GM21529 (cell line): ENCODE measurements around the gene MUL1.
A peak's percentile ranks its signal among the peaks of the same experiment; 100 is the strongest.
"Not testable (repeated sequence)": the region's sequence is repeated elsewhere in the genome, so short reads cannot be mapped to it uniquely, and the experiment has no call there.

ENCODE experiments used
- ATAC-seq: cut with Tn5 transposase; IDR thresholded peaks from one replicate; pipeline ENCODE4 v1.9.1; 2021; ENCODE audit not compliant: unreplicated experiment

The MUL1 gene

DNA sequence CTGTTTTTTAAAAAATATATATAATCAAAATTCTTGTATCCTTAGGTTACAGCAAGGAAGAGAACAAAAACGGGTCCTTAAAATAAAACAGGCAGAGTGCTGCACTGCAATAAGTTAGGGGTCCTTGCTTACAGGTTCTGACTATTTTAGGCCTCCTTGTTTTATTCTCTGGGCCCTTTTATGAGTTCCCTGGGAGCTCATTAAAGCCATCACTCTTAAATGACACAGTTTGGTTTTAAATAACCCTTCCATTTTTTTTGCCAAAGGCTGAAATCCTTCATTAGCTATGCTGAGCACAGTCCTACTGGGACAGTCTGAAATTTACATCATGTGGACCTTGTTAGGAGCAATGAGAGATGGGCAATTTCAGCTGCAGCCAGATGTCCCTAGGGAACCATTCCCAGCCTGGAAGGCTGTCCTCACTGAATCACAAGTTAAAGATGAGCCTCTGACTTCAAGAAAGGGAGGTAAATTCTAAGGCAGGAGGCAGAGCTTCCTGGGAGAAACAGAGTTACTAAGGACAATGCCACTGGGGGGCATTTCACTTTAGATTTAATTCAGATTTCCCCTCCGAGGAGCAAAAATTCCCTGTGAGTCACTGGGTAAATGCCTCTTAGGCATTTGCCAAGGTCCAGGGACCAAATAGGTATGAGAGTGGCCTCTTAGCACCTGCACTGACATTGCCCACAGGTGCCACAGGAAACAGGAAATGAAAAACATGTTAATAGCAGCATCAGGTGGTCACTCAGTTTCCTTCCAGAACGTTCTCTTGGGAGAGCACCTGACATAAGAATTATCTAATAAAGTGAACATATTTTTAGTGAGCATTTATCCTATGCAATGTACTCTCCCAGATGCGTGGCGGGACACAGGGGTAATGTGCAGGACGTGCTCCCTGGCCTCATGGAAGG lies 3.8 kb upstream of the MUL1 start:
- ATAC-seq: no peak

DNA sequence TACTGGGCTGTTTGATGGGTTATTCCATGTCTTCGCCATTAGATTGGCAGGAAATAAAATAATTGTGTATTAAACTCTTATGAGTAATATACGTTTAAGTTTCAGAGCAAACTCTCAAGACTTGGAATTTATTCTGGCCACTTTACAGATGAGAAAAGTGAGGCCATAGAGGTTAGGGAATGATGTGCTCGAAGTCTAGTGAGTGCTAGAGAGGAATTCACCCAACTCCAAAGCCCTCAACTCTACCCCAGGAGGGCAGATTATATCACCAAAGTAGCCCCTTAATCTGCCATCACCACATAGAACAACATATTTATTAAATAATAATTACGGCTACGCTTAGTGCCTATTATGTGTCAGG lies 440 bp upstream of the MUL1 start:
- ATAC-seq: no peak

DNA sequence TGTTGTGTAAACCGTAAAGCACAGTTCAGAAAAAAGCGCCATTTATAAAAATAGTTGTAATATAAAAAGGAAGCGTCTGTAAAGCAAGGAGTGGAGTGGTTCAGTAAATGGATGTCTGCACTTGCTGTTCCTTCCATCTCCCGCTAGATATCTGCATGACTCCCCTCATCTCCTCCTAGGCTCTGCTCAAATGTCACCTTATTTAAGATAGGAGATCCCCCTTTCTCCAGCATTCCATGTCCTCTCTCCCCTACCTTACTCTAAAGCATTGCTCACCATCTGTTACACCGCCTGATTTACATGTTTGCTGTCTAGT lies 745 bp downstream of the MUL1 start:
- ATAC-seq: peak; percentile 11

DNA sequence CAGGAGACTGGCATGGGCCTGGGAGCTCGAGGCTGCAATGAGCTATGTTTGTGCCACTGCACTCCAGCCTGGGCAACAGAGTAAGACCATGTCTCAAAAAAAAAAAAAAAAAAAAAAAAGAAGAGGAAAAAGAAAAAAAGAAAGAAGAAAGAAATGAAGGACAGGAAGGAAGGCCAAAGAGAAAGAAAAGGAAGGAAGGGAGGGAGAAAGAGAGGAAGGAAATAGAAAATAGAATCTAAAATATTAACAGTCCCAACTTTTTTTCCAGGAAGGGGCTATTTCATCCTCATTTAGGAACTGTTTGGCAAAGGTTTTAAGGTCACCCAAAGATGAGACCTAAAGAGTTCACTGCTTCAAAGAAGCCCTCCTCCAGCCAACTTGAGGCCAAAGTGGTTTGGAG lies 2.5 kb downstream of the MUL1 start:
- no peak for ATAC-seq

DNA sequence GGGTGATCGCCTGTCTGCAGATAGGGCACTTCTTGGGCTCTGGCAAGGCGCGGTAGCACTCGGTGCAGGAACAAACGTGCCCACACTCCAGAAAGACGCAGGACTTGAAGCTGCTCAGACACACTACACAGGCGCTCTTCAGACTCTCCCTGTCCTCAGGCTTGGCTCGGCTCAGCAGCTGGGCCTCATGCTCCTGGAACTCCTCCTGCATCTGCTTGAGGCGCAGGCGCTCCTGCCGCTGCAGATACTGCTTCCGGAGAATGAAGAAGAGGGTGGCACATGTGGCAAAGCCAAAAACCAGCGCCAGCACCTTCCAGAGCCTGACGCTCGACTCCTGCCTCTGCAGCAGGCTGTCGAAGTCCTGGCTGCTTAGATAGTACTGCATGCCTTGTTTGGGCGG lies 7.2 kb downstream of the MUL1 start:
- no peak for ATAC-seq

DNA sequence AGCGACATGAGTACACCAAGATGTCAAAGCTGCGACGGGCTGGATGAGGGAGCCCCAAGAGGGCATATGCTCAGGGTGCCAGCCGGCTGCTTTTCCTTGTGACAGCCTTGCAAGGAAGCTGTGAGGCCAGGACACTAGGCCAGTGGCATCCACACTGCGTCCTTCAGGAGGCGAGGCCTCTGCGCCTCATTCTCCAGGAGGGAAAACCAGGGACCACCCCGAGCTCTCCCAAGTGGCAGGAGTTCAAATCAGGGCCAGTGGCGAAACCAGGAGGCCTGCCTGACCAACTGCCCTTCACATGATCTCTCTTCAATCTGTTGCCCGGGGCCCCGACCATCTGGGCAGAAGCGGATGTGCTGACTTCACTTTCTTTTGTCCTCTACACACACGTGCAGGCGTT lies 8.2 kb downstream of the MUL1 start:
- ATAC-seq: no peak

DNA sequence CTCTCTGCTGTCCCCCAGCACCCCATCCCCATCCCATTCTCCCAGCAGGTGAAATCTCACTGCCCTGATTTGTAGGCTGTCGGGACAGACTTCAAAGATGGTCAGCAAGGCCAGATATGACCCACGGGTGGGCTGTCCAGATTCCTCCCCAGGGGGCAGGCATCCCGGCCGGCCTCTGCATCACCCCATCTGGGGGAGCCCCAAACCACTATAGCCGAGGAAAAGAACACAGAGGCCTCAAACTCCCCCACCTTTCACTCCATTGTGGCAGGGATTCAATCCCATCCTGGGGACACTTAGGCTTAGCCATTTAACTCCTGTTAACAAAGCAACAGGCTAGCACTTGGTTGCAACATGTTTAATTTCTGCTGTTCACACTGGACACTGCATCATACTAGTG lies 8.8 kb downstream of the MUL1 start:
- ATAC-seq: no peak

DNA sequence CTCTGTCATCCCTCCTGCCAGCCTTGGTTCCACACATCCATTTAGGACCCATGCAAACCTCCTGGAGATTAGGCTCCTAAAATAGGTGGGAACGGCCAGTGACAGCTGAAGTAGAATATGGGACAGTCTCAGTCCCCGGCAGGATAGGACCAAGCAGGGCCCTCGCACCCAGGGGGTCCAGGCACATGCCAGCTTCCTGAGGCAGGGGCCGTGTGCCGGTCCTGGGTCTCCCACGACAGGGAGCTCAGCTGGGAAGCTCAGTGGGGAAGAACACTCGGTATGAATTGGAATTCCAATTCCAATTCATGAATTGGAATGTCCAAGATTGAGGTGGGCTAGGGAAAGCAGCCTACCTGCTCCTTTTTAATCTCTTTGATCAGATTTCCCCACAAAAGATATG lies 9.8 kb downstream of the MUL1 start:
- ATAC-seq: no peak

DNA sequence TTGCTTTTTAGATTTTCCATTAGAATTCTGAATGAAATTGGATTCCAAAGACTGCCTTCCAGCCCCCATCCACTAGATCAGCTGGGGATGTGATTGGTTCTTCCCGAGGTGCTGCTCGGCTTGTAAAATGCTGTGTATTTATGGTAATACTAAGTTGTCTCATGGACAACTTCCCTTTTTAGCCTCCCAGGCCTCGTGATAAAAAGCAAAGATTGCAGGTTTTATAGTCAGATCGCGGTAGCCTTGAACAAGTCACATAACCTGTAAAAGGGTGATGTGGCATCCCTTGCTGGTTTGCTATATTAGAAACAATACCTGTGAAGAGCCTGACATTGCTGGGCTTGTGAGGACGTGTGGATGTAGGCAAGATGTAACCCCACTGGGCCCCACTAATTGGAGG lies 10.4 kb downstream of the MUL1 start:
- no peak for ATAC-seq

DNA sequence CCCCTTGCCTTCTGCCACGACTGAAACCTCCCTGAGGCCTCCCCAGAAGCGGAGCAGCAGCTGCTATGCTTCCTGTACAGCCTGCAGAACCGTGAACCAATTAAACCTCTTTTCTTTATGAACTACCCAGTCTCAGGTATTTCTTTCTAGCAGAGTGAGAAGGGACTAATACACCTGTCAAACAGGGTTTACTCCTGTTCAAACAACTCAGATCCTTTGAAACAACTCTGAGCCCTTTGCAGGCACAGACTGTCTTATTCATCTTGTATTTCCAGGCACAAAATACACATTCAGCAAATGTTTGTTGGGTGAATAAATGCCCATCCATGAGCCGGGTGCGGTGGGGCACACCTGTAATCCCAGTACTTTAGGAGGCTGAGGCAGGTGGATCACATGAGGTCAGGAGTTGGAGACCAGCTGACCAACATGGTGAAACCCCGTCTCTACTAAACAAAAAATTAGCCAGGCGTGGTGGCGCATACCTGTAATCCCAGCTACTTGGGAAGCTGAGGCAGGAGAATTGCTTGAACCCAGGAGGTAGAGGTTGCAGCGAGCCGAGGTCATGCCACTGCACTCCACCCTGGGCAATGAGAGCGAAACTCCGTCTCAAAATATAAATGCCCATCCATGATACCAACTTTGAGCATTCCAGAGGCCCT lies 11.1 kb downstream of the MUL1 start:
- ATAC-seq: not testable (repeated sequence)

DNA sequence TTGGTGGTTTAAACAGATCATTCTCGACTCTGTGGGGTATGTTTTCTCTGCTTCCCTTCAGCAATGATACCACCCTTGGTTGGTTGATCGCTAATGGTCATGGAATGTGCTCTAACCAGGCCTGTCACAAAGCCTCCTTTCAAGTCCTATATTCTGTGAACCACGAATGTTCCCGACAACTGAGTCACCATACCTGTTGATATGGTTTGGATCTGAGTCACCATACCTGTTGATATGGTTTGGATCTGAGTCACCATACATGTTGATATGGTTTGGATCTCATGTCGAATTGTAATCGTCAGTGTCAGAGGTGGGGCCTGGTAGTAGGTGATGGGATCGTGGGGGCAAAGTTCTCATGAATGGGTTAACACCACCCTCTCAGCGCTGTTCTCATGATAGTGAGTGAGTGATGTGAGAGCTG lies 11.7 kb downstream of the MUL1 start:
- ATAC-seq: no peak

DNA sequence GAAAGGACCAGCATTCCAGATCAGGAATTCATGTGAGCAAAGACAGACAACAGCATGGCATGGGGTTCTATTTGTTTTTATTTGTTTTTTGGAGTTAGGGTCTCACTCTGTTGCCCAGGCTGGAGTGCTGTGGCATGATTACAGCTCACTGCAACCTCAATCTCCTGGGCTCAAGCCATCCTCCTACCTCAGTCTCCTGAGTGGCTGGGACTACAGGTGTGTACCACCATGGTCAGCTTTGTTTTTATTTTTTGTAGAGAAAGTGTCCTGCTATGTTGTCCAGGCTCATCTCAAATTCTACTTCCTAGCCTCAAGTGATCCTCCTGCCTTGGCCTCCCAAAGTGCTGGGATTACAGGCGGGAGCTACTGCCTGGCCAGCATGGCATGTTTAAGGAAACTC lies 12.3 kb downstream of the MUL1 start:
- no peak for ATAC-seq

DNA sequence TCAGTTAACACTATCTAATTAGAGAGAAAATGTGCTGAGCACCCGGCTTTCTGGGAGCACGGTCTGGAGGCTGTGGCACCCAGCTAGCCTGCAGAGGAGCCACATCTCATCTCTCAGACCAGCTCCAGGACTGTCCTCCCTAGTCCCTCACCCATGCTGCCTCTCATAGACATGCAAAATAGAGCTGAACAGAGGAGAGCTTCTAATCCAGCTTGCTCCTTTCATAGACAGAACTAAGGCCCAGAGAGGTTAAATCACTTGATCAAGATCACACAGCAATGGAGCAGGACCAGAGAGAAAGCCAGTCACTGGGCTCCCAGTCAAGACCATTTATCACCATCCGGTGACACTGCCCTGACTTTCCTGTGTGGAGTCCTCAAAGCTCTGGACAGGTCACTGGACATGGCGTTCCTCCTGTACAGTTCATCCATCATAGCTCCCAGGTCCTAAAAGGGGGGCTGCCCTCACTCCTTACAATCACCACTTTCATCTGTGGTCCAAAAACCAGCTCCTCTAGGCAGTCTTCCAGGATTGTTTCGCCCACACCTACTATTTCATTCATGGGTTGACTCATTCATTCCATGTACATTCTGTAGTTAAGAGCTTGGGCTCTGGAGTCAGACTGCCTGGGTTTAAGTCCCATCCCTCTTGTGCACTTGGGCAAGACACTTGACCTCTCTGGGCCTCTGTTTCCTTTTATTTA lies 13.2 kb downstream of the MUL1 start:
- ATAC-seq: no peak

DNA sequence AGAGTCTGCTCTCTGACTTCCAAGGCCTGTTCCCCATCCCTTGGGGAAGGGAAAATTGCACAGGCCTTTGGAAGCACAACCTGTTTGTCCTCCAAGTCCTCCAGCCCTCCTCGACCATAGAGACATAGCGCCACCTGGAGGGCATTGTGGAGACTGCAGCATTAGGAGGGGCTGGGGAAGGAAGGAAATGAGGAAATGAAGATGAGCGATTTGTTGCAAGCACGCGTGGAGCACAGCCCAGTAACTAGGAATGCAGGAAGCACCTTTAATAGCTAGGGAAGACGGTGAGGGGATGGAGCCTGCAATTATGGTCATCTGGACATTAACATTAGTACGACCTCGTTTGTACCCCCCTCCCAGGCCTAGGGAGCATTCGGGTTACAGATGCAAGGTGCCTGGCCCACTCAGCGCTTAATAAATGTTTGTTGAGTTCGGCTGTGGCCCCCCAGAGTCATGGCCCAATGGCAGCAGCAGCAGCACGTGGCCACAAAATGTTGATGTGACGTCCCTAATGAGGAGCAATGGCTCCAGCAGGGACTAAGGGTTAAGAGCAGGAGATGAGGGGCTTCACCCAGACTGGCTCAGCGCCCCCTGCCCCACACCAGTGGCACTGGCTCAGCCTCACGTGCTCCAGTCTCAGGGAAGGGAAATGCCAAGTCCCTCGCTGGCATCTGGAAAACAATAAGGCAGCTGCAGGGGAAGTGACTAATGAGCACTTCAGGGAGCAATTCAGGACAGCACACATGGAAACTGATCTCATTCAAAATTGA lies 13.9 kb downstream of the MUL1 start:
- no peak for ATAC-seq

DNA sequence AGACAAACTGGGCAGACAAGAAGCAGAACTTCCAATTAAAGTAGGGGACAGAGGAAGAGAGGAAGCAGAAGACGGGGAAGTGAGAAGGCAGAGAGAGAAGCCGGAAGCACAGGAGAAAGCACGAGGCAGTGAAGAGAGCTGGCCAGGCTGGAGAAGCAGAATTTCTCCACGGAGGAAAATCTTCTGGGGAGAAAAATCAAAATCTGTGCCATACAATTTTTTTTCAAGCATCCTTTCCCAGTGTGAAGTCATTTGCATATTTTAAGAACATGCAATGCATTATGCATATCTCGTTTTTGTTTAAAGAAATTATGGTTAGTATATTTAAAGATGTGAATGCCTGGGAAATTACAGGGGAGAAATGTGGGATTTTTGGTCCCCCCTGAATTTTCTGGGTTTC lies 14.6 kb downstream of the MUL1 start:
- no peak for ATAC-seq

DNA sequence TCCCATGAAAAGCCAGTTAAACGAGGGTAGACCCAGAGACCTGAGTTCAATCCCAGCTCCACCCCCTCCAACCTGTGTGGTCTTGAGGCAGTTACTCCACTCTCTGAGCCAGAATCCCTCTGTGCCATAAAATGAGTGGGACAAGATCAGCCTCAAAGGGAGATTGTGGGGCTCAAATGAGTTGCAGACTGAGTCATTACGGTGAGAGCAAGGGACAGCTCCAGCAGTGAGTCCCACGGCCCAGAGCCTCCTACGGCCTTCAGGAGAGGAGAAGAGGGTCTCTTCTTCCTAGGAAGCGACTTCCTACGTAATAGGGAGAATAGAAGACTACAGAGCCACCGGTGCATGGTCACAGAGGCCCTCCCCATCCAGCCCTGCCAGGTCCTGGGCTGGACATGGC lies 15.2 kb downstream of the MUL1 start:
- ATAC-seq: no peak

DNA sequence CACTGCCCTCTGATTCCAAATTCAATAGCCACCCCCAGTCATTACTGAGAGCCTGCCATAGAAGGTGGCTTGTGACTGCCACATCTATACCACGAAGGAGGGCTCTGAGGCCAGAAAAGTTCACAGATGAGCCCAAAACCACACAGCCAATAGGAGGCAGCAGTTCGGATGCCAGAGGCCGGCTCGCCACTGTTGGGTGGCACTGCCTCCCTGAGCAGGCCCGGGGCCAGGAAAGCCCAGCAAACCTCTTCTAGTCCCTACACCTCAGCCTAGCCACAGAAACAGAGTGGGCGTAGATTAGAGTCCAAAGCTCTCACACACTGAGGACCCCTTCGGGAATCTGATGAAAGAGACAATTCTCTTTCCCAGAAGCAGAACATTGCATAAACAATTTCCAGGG lies 16.1 kb downstream of the MUL1 start:
- no peak for ATAC-seq

DNA sequence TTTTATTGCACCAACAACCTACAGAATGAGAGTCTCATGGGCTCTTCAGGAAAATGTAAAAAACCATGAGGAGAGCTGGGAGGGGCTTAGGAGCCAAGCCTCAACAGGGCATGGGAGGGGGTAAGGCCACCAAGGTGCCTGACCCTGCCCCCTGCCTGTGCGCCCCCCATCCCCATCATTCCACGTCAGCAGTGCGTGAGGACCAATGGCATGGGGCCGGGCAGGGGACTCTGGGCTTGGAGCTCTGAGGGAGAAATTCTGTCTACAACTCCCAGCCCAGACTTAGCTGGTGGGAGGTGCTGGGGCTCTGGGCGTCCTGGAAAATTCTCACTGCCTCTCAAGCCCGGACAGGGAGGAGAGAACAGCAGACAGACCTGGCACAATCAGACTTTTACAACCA lies 16.8 kb downstream of the MUL1 start:
- ATAC-seq: no peak

DNA sequence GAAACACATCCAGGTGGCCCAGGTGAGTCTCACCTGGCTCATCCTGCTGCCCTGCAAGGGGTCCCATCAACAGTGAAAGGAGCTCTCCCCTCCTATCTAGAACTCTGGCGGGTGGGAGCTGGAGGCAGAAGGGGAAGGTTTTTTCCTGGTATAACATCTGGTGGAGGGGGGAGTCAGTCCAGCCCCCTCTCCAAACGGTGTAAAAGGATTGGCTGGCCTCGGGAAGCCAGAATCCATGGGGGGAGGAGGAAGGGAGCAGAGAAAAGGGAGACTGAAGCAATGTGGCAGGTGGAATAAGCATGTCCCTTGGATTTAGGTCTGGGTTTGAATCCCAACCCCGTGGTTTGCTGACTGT lies 20.7 kb downstream of the MUL1 start:
- no peak for ATAC-seq

DNA sequence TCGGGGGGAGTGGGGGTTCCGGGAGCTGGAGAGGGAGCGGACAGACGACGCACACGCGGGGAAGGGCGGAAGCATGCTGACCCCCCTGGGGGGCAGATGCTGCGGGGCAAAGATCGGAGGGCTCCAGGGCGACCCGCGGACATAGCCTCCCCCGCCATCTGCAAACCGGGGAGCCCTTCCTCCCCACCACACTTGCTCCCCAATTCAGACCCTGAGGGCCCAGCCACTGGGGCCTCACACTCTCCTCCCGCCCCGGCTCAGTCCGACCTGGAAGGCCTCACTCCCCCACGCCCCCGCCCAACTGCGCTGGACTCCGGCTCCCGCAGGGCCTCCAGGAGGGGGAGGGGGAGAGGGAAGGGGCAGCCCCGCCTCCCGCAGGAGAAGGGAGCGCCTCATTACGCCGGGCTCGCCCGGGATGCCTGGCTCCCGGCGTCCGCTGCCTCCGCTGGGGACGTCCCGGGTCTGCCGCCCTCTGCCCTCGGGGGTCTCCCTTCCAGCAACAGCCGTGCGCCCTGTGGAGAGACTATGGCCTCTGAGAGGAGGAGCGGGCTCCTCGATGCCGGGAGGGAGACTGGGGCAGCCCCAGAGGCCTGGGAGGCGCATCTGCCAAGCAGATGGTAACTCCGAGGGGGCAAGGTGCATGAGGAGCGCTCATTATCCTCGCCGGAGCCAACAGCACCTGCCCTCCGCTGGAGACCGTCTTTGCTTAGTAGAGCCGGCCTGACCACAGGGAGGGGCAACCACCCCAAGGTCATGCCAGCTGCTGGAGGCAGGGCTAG lies 21.3 kb downstream of the MUL1 start:
- no peak for ATAC-seq
